Measurements from ENCODE around the gene SPACDR. TPM values are rescaled to one million over a fixed set of nuclear protein-coding genes. Genes with fewer than 3 reads are reported as not detected.

The SPACDR gene
- total RNA-seq, 1 donor from 2014 or later, result 2.5 TPM

DNA sequence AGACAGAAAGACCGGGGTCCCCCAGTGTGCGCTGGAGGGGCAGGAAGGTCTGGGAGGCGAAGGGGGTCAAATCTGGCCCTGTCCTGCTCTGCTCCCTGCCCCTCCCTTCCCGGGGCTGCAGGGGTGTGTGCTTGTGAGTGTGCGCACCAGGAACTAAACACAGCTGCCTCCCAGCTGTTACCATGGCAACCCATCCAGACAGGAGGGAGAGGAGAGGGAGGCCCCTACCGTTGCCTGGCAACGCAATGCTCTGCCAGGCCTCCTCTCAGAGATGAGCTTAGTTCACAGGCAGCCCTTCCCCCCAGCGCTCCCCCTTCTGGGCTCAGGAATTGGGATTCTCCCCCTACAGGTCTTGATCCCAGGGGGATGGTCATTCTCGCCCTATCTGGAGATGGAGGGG lies 25.8 kb upstream of the SPACDR start:
- H3K9ac ChIP-seq (ENCODE audit: low read length), result no peak overlapping the region
- no peaks in the 10 kb centered on the region for H3K36me3 ChIP-seq (ENCODE audit: insufficient read depth, low read length)
- H3K79me2 ChIP-seq (ENCODE audit: insufficient read depth, low read length), result no peaks in the 10 kb centered on the region
- Mint-ChIP-seq H3K4me1 (ENCODE audit: low read depth, unreplicated experiment) (peaks cover 4% of the 10 kb centered on the region), H3K27ac (ENCODE audit: unreplicated experiment) (peak overlapping the region; percentile 3), H3K9me3 (ENCODE audit: unreplicated experiment) (no peaks in the 10 kb centered on the region), H3K4me3 (ENCODE audit: unreplicated experiment) (no peak overlapping the region), H3K27me3 (ENCODE audit: low read depth, unreplicated experiment) (peaks cover 14% of the 10 kb centered on the region), H3K36me3 (ENCODE audit: low read depth, unreplicated experiment) (peaks cover 9% of the 10 kb centered on the region)
- TF ChIP-seq, protein P1, sequence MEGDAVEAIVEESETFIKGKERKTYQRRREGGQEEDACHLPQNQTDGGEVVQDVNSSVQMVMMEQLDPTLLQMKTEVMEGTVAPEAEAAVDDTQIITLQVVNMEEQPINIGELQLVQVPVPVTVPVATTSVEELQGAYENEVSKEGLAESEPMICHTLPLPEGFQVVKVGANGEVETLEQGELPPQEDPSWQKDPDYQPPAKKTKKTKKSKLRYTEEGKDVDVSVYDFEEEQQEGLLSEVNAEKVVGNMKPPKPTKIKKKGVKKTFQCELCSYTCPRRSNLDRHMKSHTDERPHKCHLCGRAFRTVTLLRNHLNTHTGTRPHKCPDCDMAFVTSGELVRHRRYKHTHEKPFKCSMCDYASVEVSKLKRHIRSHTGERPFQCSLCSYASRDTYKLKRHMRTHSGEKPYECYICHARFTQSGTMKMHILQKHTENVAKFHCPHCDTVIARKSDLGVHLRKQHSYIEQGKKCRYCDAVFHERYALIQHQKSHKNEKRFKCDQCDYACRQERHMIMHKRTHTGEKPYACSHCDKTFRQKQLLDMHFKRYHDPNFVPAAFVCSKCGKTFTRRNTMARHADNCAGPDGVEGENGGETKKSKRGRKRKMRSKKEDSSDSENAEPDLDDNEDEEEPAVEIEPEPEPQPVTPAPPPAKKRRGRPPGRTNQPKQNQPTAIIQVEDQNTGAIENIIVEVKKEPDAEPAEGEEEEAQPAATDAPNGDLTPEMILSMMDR (IDR thresholded peaks at IDR 0.05; ENCODE audit: insufficient read depth, low read depth, low read length), result no peak
- no peak for TF ChIP-seq EZH2 (IDR thresholded peaks at IDR 0.05; ENCODE audit: insufficient read depth, low read length)
- H3K4me1 ChIP-seq (ENCODE audit: insufficient read depth, low read length), result no peaks in the 10 kb centered on the region
- FAIRE-seq (no peak), DNase-seq (ENCODE audit: low read depth) (peak; percentile 83)
- no peak overlapping the region for H3K4me3 ChIP-seq (ENCODE audit: insufficient read depth, low read depth, low read length)
- peaks cover 2% of the 10 kb centered on the region for H3K27me3 ChIP-seq (ENCODE audit: insufficient read depth, low read length)
- no peaks in the 10 kb centered on the region for H4K20me1 ChIP-seq (ENCODE audit: insufficient read depth, low read length)
- no peak overlapping the region for H3K4me2 ChIP-seq (ENCODE audit: low read length)
- no peak overlapping the region for H2AFZ ChIP-seq (ENCODE audit: low read depth, low read length)
- no peak overlapping the region for H3K27ac ChIP-seq (ENCODE audit: low read depth, low read length)
- H3K9me3 ChIP-seq (ENCODE audit: insufficient read depth, low read depth, low read length), result no peaks in the 10 kb centered on the region

DNA sequence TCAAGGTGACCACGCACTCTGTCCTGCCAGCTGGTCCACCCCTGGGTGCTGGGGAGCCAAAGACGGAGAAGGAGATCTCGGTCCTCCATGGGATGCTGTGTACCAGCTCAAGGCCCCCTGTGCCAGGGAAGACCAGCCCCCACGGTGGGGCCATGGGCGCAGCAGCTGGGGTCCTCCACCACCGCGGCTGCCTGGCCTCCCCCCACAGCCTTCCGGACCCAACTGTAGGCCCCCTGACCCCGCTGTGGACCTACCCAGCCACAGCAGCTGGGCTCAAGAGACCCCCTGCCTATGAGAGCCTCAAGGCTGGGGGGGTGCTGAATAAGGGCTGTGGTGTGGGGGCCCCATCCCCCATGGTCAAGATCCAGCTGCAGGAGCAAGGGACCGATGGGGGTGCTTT lies 25.1 kb upstream of the SPACDR start:
- H3K27ac Mint-ChIP-seq (ENCODE audit: unreplicated experiment), result no peak overlapping the region

More for the DNA sequence above, 25.1 kb upstream of the SPACDR start:
- Histone ChIP-seq H3K27ac (ENCODE audit: low read depth, low read length) (no peak overlapping the region), H3K4me2 (ENCODE audit: low read length) (no peak overlapping the region), H2AFZ (ENCODE audit: low read depth, low read length) (no peak overlapping the region), H3K4me3 (ENCODE audit: insufficient read depth, low read depth, low read length) (no peak overlapping the region), H3K9ac (ENCODE audit: low read length) (no peak overlapping the region), H3K27me3 (ENCODE audit: insufficient read depth, low read length) (peaks cover 2% of the 10 kb centered on the region), H3K4me1 (ENCODE audit: insufficient read depth, low read length) (no peaks in the 10 kb centered on the region), H4K20me1 (ENCODE audit: insufficient read depth, low read length) (no peaks in the 10 kb centered on the region), H3K79me2 (ENCODE audit: insufficient read depth, low read length) (no peaks in the 10 kb centered on the region), H3K9me3 (ENCODE audit: insufficient read depth, low read depth, low read length) (no peaks in the 10 kb centered on the region), H3K36me3 (ENCODE audit: insufficient read depth, low read length) (no peaks in the 10 kb centered on the region)
- Mint-ChIP-seq H3K4me3 (ENCODE audit: unreplicated experiment) (no peak overlapping the region), H3K9me3 (ENCODE audit: unreplicated experiment) (no peaks in the 10 kb centered on the region), H3K27me3 (ENCODE audit: low read depth, unreplicated experiment) (peaks cover 14% of the 10 kb centered on the region), H3K36me3 (ENCODE audit: low read depth, unreplicated experiment) (peaks cover 8% of the 10 kb centered on the region), H3K4me1 (ENCODE audit: low read depth, unreplicated experiment) (peaks cover 8% of the 10 kb centered on the region)
- no peak for TF ChIP-seq EZH2 (IDR thresholded peaks at IDR 0.05; ENCODE audit: insufficient read depth, low read length)
- TF ChIP-seq, protein P1 (IDR thresholded peaks at IDR 0.05; ENCODE audit: insufficient read depth, low read depth, low read length), result no peak
- no peak for DNase-seq (ENCODE audit: low read depth)
- no peak for FAIRE-seq
